Cerebellar cortex (tissue), 1 donor: ENCODE results near the gene FLOT1.
"Not testable (repeated sequence)": the region's sequence is repeated elsewhere in the genome, so short reads cannot be mapped to it uniquely, and the experiment has no call there.

ENCODE experiments used
- DNase-seq: peaks from one replicate; pipeline ENCODE4 v3.0.0-alpha.2; 2015; ENCODE audit warnings: low spot score

Gene FLOT1

GRCh38 chr6:30747300-30747687, 4.8 kb upstream of the FLOT1 start:
- DNase-seq: no peak

- DNase-seq: peak; percentile 84
Observed at GRCh38 chr6:30744054-30744805, 1.7 kb upstream of the FLOT1 start, which contains the start of gene IER3. Gene IER3 (minus strand): TSS chr6:30744547. CDS start chr6:30744518, 29 bp downstream.

- DNase-seq: no peak
Observed at GRCh38 chr6:30743099-30744053, 889 bp upstream of the FLOT1 start.

GRCh38 chr6:30741789-30742315, 635 bp downstream of the FLOT1 start:
- peak; percentile 32 for DNase-seq

- no peak for DNase-seq
Observed at GRCh38 chr6:30741063-30741779, 1.3 kb downstream of the FLOT1 start.

GRCh38 chr6:30740540-30740870, 2.0 kb downstream of the FLOT1 start:
- DNase-seq: no peak

GRCh38 chr6:30738532-30738931, 4.0 kb downstream of the FLOT1 start:
- DNase-seq: no peak

- no peak for DNase-seq
Observed at GRCh38 chr6:30735668-30736314, 6.7 kb downstream of the FLOT1 start.

GRCh38 chr6:30732237-30732943, 10.1 kb downstream of the FLOT1 start:
- no peak for DNase-seq

GRCh38 chr6:30730601-30731435, 11.7 kb downstream of the FLOT1 start:
- peak; percentile 80 for DNase-seq

GRCh38 chr6:30727920-30728553, 14.4 kb downstream of the FLOT1 start:
- peak; percentile 65 for DNase-seq

GRCh38 chr6:30726506-30727413, 15.7 kb downstream of the FLOT1 start:
- DNase-seq: peak; percentile 47

- peak; percentile 86 for DNase-seq
Observed at GRCh38 chr6:30725713-30726505, 16.6 kb downstream of the FLOT1 start.

GRCh38 chr6:30724906-30725667, 17.4 kb downstream of the FLOT1 start:
- DNase-seq: peak; percentile 53

- not testable (repeated sequence) for DNase-seq
Observed at GRCh38 chr6:30723843-30724741, 18.4 kb downstream of the FLOT1 start.
